GM19463 (cell line): ENCODE measurements around the gene PREX1.
"Not testable (repeated sequence)": the region's sequence is repeated elsewhere in the genome, so short reads cannot be mapped to it uniquely, and the experiment has no call there.

Experiments used
- ATAC-seq: cut with Tn5 transposase; IDR thresholded peaks from one replicate; pipeline ENCODE4 v1.9.1; 2021; ENCODE audit warnings: mild to moderate bottlenecking, moderate library complexity; ENCODE audit not compliant: unreplicated experiment

Gene PREX1

GRCh38 chr20:48758206-48758820 lies 69.5 kb downstream of the PREX1 start:
- ATAC-seq: no peak

DNA sequence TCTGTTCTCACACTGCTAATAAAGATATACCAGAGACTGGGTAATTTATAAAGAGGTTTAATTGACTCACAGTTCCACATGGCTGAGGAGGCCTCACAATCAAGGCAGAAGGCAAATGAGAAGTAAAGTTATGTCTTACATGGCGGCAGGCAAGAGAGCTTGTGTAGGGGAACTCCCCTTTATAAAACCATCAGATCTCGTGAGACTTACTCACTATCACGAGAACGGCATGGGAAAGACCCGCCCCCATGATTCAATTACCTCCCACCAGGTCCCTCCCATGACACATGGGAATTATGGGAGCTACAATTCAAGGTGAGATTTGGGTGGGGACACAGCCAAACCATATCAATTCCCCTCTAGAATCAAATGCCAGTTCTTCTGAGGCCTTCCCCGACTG lies 71.0 kb downstream of the PREX1 start:
- not testable (repeated sequence) for ATAC-seq

DNA sequence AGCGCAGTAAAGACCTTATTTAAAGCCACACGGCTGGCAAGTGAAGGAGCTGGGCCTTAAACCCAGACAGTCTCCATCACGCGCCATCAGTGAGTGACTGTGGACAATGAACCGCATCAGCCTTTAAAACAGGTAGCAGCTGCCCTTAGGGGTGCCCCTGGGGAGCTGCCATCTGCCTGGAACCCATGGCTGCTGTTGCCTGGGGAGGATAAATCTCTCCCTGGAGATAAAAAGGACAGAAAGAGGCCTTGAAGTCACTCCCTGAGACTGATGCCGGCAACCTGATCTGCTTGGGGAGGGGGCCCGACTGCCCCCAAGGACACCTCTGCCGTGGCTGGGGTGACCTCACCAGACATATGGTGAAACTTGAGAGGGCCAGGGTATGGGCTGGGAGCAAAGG lies 73.5 kb downstream of the PREX1 start:
- ATAC-seq: no peak

DNA sequence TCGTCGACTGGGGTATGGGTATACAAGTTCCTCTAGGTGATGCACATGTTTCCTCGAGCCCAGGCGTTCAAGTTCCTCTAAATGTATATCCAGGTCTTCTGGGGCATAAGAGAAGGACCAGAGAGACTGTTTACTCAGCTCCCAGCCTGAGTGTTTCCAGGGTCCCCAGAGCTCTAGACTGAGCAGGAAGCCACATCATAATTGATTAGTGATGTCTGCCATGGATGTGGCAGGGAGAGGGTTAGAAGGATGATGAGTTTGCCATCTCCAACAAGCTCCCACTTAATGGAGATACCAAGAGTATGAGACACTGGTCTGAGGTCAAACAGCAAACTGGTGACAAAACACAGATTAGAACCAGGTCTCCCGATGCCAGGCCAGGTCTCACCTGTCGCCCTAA lies 74.8 kb downstream of the PREX1 start:
- ATAC-seq: no peak

- ATAC-seq: no peak
Observed at GRCh38 chr20:48751871-48752270, 75.9 kb downstream of the PREX1 start.

GRCh38 chr20:48750941-48751635 lies 76.7 kb downstream of the PREX1 start:
- ATAC-seq: no peak

- no peak for ATAC-seq
Observed at GRCh38 chr20:48750376-48750775, 77.4 kb downstream of the PREX1 start.

DNA sequence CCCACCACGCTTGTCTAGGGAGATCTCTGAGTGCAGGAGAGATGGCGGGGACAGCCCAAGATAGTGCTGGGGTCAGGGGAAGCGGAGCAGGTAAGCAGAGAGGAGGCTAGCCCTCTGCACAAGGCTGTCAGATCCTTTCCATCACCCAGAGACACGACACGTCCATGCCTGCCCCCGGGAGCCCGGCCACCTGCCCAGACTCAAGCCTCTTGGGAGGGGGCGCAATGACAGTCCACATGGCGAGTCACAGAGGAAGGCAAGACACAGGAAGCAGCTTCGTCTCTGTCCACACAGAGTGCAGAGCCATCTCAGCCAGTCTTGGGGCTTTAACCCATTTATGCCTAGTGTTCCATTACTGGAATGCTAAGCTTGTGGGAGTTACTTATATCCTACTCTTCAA lies 78.4 kb downstream of the PREX1 start:
- no peak for ATAC-seq

GRCh38 chr20:48748556-48748955 lies 79.2 kb downstream of the PREX1 start:
- ATAC-seq: no peak

GRCh38 chr20:48747840-48748414 lies 79.9 kb downstream of the PREX1 start:
- ATAC-seq: no peak

GRCh38 chr20:48745330-48745729 lies 82.5 kb downstream of the PREX1 start:
- no peak for ATAC-seq

DNA sequence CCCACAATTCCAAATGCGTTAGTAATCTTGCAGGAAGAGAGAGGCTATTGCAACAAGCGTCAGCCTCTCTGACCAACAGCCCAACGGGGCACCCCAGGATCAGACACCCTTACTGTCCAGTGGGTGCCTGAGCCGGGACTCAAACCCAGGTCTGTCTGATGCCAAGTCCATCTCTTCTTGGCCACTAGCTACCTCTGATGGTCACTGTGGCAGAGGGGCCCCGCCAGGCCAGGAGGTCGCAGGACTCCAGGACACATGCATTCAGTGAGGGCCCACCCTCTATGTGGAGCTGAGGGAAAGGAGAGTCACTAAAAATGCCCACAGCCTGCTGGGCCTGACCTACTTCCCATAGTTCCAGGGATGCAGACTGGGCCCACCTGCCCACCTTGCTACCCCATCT lies 83.3 kb downstream of the PREX1 start:
- ATAC-seq: no peak

GRCh38 chr20:48743807-48744206 lies 84.0 kb downstream of the PREX1 start:
- no peak for ATAC-seq

- no peak for ATAC-seq
Observed at GRCh38 chr20:48742912-48743680, 84.7 kb downstream of the PREX1 start.

GRCh38 chr20:48742233-48742632 lies 85.6 kb downstream of the PREX1 start:
- no peak for ATAC-seq

- ATAC-seq: no peak
Observed at GRCh38 chr20:48741669-48742068, 86.1 kb downstream of the PREX1 start.

DNA sequence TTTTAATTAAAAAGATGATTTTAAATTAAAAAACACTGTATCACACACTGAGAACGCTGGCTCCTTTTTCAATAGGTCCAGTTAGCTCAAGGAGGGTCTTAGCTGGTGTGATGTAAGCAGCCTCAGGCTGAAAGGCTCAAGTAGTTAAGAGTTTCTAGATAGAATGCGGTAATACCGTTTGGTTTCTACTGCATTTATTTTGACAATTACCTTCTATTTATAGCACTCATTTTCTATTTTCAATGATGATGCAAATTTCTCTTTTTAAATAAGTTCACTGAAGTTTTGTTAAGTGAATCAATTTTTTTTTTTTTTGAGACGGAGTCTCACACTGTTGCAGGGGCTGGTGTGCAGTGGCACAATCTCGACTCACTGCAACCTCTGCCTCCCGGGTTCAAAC lies 87.1 kb downstream of the PREX1 start:
- no peak for ATAC-seq

DNA sequence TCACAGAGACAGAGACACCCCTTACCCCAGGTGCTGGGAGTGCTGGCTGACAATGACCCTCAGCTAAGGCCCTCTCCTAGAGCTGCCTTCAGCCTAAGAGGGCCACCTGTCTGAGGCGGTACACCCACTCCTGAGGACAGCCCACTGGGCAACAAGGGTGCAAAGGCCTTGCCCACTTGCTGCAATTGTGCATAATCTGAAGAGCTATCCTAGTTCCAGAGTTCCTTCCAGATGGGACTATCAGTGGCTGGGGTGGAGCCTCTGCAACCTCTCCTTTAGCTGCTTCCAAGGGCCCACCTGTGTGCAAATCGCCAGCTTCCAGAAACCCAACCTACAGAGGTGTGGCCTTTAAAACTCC lies 87.5 kb downstream of the PREX1 start:
- no peak for ATAC-seq

GRCh38 chr20:48739395-48740291 lies 88.2 kb downstream of the PREX1 start:
- no peak for ATAC-seq

DNA sequence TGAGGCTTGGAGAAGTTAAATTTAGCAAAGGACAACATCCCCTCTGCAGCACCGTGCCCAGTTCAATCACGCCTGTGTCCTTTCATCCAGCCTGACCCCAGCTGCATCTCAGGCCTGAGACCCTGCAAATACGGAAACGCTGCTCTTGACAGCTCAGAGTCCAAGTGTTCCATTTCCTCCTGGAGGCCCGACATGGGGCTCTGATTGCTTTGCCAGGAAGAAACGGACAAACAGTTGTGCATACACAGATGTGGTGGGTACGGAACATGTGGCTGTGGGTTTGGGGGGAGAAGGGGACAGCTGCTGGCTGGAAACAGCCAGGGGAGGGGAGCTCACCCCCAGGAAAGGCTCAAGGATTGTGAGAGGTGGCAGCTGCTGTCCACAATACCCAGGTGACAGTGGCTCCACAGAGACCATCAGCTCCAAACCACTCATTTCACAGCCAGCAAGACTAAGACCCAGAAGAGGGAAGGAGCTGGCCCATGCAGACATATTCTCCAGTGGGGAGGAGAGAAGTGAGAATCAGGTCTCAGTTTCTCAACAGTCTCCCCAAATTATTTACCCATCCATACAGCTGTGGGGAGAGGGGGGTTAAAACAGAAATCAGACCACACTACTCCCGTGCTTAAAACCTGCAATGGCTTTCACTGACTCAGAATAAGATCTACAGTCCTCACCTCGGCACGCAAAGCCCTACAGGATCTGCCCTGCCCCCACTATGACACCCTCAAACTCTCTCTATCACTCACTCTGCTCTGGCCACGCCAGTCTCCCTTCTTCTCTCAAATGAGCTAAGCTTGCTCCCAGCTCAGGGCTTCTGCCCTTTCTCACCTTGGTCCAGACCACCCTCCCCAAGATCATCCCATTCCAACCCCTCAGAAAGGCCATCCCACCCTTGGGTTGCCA lies 89.1 kb downstream of the PREX1 start:
- peak; percentile 73 for ATAC-seq
